Measurements from ENCODE around the gene TSSC4.

The TSSC4 gene

GRCh38 chr11:2369320-2369719 is 31.2 kb upstream of the TSSC4 start:
- no peak for DNase-seq (ENCODE audit: low read depth)

GRCh38 chr11:2369896-2370295 is 30.7 kb upstream of the TSSC4 start:
- no peak for DNase-seq (ENCODE audit: low read depth)

- DNase-seq (ENCODE audit: low read depth), result no peak
Observed at GRCh38 chr11:2374456-2375201, 25.9 kb upstream of the TSSC4 start.

GRCh38 chr11:2375341-2375853 is 25.2 kb upstream of the TSSC4 start:
- no peak for DNase-seq (ENCODE audit: low read depth)

- DNase-seq (ENCODE audit: low read depth), result no peak
Observed at GRCh38 chr11:2375964-2376551, 24.5 kb upstream of the TSSC4 start.

GRCh38 chr11:2376751-2377451 is 23.6 kb upstream of the TSSC4 start, which contains the start of gene CD81:
Gene CD81, plus strand, starts transcription at chr11:2377310. Its CDS starts 240 bp downstream, at chr11:2377550.
- DNase-seq (ENCODE audit: low read depth), result peak; percentile 58

- DNase-seq (ENCODE audit: low read depth), result peak; percentile 47
Observed at GRCh38 chr11:2377511-2378443, 22.8 kb upstream of the TSSC4 start.

GRCh38 chr11:2378527-2379210 is 21.9 kb upstream of the TSSC4 start:
- no peak for DNase-seq (ENCODE audit: low read depth)

- DNase-seq (ENCODE audit: low read depth), result no peak
Observed at GRCh38 chr11:2379466-2380174, 20.9 kb upstream of the TSSC4 start.

- no peak for DNase-seq (ENCODE audit: low read depth)
Observed at GRCh38 chr11:2380396-2380795, 20.2 kb upstream of the TSSC4 start.

GRCh38 chr11:2380807-2381350 is 19.7 kb upstream of the TSSC4 start:
- no peak for DNase-seq (ENCODE audit: low read depth)

- DNase-seq (ENCODE audit: low read depth), result no peak
Observed at GRCh38 chr11:2381494-2382128, 18.9 kb upstream of the TSSC4 start.

GRCh38 chr11:2382129-2382517 is 18.4 kb upstream of the TSSC4 start:
- no peak for DNase-seq (ENCODE audit: low read depth)

GRCh38 chr11:2382936-2383851 is 17.4 kb upstream of the TSSC4 start:
- no peak for DNase-seq (ENCODE audit: low read depth)

- no peak for DNase-seq (ENCODE audit: low read depth)
Observed at GRCh38 chr11:2383852-2384804, 16.4 kb upstream of the TSSC4 start.

GRCh38 chr11:2385156-2386151 is 15.1 kb upstream of the TSSC4 start:
- DNase-seq (ENCODE audit: low read depth), result no peak

Data from activated T-cell treated with anti-CD3 and anti-CD28 coated beads for 48 hours (primary cell).